IPS-18c (cell line): ENCODE measurements around the gene PGAP1.

Experiments used
- H3K4me3 ChIP-seq: 2 replicates; pipeline ENCODE4 v1.7.0; 2013; ENCODE audit warnings: low read depth, mild to moderate bottlenecking, low read length, moderate library complexity; ENCODE audit not compliant: insufficient read depth
- H3K9me3 ChIP-seq: one replicate; pipeline ENCODE4 v1.6.1; 2013; ENCODE audit warnings: mild to moderate bottlenecking, low read length, moderate library complexity; ENCODE audit not compliant: control insufficient read depth, insufficient read depth

Gene PGAP1

GRCh38 chr2:196846295-196846694 is 80.2 kb downstream of the PGAP1 start:
- Histone ChIP-seq H3K4me3 (no peak overlapping the region), H3K9me3 (no peaks in the 10 kb centered on the region)

- Histone ChIP-seq H3K9me3 (no peaks in the 10 kb centered on the region), H3K4me3 (no peak overlapping the region)
Measured at GRCh38 chr2:196845371-196845770, 81.1 kb downstream of the PGAP1 start.

DNA sequence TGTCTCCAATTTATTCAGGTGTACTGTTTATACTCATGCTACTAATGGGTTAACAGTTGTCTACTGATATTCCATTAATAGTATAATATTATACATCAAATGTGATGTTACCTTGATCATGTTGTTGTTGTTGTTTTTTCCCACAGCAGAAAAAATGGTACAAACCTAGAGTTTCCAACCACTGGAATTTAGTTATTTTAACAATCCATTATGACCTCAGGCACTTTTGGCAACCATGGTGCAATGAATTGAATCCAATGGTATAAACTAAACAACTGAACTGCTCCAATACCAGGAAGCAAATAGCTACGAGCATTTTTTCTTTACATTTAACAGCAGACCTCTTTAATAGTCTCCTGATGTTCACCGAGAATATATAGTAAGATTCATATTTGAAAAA is 86.3 kb downstream of the PGAP1 start:
- H3K9me3 ChIP-seq: no peaks in the 10 kb centered on the region
- no peak overlapping the region for H3K4me3 ChIP-seq

- H3K9me3 ChIP-seq: no peaks in the 10 kb centered on the region
Measured at GRCh38 chr2:196839574-196839973, 86.9 kb downstream of the PGAP1 start.

GRCh38 chr2:196836440-196836839 is 90.1 kb downstream of the PGAP1 start:
- Histone ChIP-seq H3K4me3 (no peak overlapping the region), H3K9me3 (no peaks in the 10 kb centered on the region)

More at GRCh38 chr2:196839574-196839973, 86.9 kb downstream of the PGAP1 start:
- H3K4me3 ChIP-seq: no peak overlapping the region

DNA sequence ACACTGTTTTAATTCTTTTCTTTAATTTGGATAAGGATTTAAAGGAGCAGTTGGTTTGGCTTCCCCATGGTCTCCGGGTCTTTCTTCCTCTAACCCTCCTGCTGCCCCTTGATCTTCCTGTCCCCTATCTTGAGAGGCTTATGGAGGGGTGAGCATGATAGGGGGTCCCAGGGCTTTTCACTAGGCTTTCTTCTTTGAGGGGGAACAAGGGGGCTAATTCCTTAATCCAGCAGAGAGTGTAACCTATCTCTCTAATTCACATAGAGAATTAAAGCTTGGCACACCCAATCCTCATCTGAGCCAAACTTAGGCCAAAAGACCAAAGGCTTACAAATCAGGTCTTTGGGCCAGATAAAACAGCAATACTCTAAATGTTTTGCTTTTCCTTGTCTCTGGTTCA is 95.8 kb downstream of the PGAP1 start:
- Histone ChIP-seq H3K4me3 (no peak overlapping the region), H3K9me3 (no peaks in the 10 kb centered on the region)

DNA sequence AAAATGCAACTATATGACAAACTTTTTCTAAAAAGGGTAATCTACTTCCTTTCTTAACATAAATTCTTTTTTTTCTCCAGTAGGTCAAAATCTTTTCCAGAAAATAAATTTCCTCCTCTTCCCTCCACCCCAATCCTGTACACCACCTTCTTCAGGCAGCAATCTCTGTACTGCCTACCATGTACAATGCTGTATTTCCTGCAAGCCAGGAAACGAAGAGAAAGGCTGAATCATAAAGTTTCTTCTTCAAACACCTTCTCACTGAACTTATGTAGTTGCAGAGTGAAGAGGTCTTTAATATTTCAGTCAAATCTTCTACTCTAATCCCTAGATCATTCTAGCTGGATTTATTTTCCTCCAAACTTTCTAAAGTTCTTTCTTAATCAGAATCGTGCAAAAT is 99.2 kb downstream of the PGAP1 start:
- Histone ChIP-seq H3K4me3 (no peak overlapping the region), H3K9me3 (no peaks in the 10 kb centered on the region)

- H3K4me3 ChIP-seq: no peak overlapping the region
Measured at GRCh38 chr2:196823750-196824522, 102.6 kb downstream of the PGAP1 start.

GRCh38 chr2:196821195-196821594 is 105.3 kb downstream of the PGAP1 start:
- peaks cover 2% of the 10 kb centered on the region for H3K9me3 ChIP-seq
- no peak overlapping the region for H3K4me3 ChIP-seq

More at GRCh38 chr2:196823750-196824522, 102.6 kb downstream of the PGAP1 start:
- no peaks in the 10 kb centered on the region for H3K9me3 ChIP-seq

GRCh38 chr2:196809260-196809659 is 117.2 kb downstream of the PGAP1 start, which contains the start of gene C2orf66:
TSS of gene C2orf66 (minus strand) at chr2:196809355. CDS start at chr2:196809336, 19 bp downstream.
- Histone ChIP-seq H3K9me3 (no peaks in the 10 kb centered on the region), H3K4me3 (no peak within 1 kb of the TSS)

DNA sequence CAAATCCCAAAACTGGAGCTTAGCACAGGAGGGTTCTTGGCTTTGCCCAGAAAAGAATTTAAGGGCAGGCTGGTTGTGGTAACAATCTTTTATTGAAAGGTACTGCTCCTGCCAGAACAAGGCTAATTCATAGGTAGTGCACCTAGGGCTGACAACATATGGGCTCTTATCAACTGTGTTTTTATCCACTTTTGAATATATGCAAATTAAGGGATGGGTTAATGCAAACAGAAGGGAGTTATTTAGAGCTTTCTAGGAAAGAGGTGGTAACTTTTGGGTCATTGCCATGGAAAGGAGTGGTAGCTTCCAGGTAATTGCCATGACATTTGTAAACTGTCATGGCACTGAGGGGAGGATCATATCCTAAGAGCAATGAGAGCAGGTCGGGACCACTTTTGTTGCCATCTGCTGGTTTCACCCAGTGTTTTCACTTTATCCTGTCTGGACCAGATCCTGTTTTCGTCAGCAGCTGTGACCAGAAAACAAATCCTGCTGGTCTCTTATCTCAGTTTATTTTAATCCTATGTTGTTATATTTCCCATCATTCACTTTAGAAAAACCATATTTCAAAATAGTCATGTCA is 118.3 kb downstream of the PGAP1 start:
- Histone ChIP-seq H3K9me3 (no peaks in the 10 kb centered on the region), H3K4me3 (no peak overlapping the region)

- Histone ChIP-seq H3K9me3 (peaks cover 2% of the 10 kb centered on the region), H3K4me3 (no peak overlapping the region)
Measured at GRCh38 chr2:196804381-196804780, 122.1 kb downstream of the PGAP1 start.

DNA sequence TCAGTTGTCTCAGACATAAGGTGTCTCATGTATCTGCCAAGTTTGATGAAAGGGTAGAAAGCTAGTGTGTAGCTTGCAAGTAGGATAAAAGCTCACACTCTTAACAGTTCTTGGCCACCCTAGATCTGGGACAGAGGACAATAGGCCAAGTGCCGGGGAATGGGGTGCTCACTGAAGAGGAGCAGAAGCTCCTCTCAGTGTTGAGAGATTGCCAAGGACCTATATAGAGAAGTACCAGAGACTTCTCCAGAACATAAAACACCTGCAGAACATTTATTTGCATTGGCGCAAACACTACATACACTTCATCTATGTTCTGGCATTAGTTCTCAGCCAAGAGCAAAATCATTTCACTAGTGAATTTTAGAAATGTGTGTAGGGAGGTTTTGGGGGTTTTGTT is 124.1 kb downstream of the PGAP1 start:
- H3K9me3 ChIP-seq: peaks cover 2% of the 10 kb centered on the region
- H3K4me3 ChIP-seq: no peak overlapping the region

DNA sequence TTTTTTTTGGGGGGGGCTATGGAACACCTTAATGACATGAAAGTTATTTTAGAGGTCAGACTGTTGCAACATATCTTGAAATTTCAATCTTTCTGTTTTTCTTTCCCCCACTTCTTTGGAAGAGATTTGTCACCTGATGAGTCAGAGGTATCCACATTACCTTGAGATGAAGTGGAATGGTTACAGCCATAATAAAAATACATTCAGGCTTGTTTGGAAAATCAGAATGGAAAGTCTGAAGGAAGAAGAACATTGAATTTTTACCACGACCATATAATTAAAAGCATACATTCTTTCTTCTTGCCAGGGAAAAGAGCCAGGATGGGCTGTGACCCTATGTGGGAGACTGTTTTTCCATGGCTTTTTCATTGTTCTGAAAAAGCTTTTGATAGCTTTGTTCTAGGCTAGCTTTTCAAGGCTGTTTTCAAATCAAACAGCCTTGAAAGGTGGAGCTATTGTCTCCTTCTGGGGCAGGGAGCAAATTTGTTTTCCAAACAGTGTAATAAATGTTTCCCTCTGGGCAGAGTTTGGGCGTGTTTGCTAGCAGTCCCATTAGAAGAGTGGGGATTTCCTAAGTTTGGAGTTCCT is 124.7 kb downstream of the PGAP1 start:
- H3K4me3 ChIP-seq: no peak overlapping the region
- H3K9me3 ChIP-seq: peaks cover 2% of the 10 kb centered on the region

GRCh38 chr2:196798980-196799379 is 127.5 kb downstream of the PGAP1 start:
- H3K4me3 ChIP-seq: peak overlapping the region; percentile 76
- peaks cover 2% of the 10 kb centered on the region for H3K9me3 ChIP-seq

DNA sequence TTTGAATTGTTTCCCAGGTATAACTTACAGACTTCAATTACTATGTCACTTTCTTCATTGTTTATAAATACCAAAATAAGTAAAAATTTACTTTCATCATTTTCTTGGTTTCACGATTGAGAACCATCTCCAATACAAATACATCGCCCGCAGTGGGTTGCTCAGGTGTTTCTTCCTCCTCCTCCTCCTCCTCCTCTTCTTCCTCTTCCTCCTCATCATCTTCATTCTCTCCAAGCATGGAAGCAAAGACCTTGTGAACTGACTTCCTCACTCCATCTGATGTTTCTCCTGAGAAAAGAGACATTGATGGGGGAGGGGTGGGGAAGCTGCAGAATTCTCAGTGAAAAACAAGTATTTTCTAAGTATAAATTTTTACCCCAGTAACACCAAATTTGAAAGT is 133.6 kb downstream of the PGAP1 start:
- no peak overlapping the region for H3K4me3 ChIP-seq
- no peaks in the 10 kb centered on the region for H3K9me3 ChIP-seq

DNA sequence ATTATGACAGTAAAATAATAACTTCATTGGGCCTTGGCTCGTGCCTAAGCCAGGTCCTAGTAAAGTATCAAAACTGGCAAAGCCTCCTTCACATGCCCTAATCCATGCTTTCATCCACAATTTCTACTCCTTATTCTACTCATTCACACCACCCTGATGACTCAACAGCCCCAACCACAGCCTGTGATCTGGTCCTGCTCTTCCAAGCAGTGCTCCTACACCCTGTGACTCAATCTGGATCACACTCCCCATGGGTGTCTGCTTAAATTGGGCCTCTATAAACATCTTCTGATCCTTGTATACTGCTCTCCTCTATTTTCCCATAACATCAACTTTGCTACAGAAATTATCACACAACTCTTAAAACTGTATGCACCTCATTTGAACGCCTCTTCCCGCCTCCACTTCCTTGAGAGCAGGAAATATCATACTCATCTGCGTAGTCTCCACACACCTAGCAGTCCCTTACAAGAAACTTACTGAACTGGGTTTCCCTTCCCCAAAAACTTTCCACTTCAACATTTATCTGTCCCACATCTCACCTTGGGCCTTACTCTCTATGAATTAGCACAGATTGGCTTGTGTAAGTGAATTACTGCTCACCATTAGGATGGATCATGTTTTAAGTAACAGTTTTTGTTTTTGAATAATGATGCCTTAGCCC is 142.9 kb downstream of the PGAP1 start:
- H3K9me3 ChIP-seq: no peaks in the 10 kb centered on the region
- no peak overlapping the region for H3K4me3 ChIP-seq
